IMR-90 (cell line): ENCODE measurements around the gene STX11. TPM values are rescaled to one million over a fixed set of nuclear protein-coding genes. Genes with fewer than 3 reads are reported as not detected.

Experiments
- ATAC-seq: fragments of 200-7000 bp; cut with Tn5 transposase; 2 replicates; pipeline ENCODE4 v1.9.1; 2020; ENCODE audit warnings: low read depth, mild to moderate bottlenecking, moderate library complexity
- BruUV-seq: library from RNA; stranded (reverse); fragments of 400-500 nt; replicated peaks from 2 replicates; lab custom pipeline; 2021; lab: Mats Ljungman, UMichigan
- CTCF ChIA-PET: fragments of 300-600 bp; formaldehyde crosslinking; extraction: SDS; loops from one replicate; lab custom pipeline; 2021; ENCODE audit warnings: antibody characterized with exemption; lab: Yijun Ruan, JAX
- POLR2A ChIA-PET: fragments of 300-600 bp; sonication (Branson Sonifier 250); formaldehyde crosslinking; loops from one replicate; lab custom pipeline; 2022; ENCODE audit warnings: antibody characterized with exemption; ENCODE audit not compliant: unreplicated experiment; lab: Charles Lee
- DNase-seq: peaks from one replicate; pipeline ENCODE4 v3.0.0; 2013
- H2AFZ ChIP-seq: replicated peaks from 2 replicates; pipeline ENCODE3; 2013; ENCODE audit warnings: low read length, mild to moderate bottlenecking; ENCODE audit not compliant: poor library complexity
- H2AK5ac ChIP-seq: 2 replicates; pipeline ENCODE4 v1.6.1; 2013; ENCODE audit warnings: low read depth, low read length, inconsistent platforms
- H2AK9ac ChIP-seq: replicated peaks from 2 replicates; pipeline ENCODE3; 2013; ENCODE audit warnings: mild to moderate bottlenecking, low read depth, low read length, moderate library complexity; ENCODE audit not compliant: poor library complexity
- H2BK120ac ChIP-seq: 2 replicates; pipeline ENCODE4 v1.6.1; 2013; ENCODE audit warnings: low read depth, low read length, inconsistent platforms
- H2BK15ac ChIP-seq: 3 replicates; pipeline ENCODE4 v1.6.1; 2013; ENCODE audit warnings: low read depth, low read length, inconsistent platforms
- H2BK20ac ChIP-seq: 2 replicates; pipeline ENCODE4 v1.6.1; 2013; ENCODE audit warnings: low read depth, mild to moderate bottlenecking, inconsistent platforms, low read length, moderate library complexity
- H2BK5ac ChIP-seq: 2 replicates; pipeline ENCODE4 v1.6.1; 2013; ENCODE audit warnings: mild to moderate bottlenecking, low read depth, low read length, inconsistent platforms; ENCODE audit not compliant: poor library complexity, severe bottlenecking
- H3K14ac ChIP-seq: replicated peaks from 2 replicates; pipeline ENCODE4 v1.6.1; 2013; ENCODE audit warnings: low read depth, low read length, inconsistent platforms
- H3K18ac ChIP-seq: 2 replicates; pipeline ENCODE4 v1.6.1; 2013; ENCODE audit warnings: low read depth, low read length, control low read depth
- H3K23ac ChIP-seq: 2 replicates; pipeline ENCODE4 v1.6.1; 2013; ENCODE audit warnings: low read depth, low read length, inconsistent platforms
- H3K27ac ChIP-seq: 2 replicates; pipeline ENCODE4 v1.5.1; 2013; ENCODE audit warnings: mild to moderate bottlenecking, control low read depth, low read length; ENCODE audit not compliant: insufficient read depth
- H3K27me3 ChIP-seq: 2 replicates; pipeline ENCODE4 v1.6.1; 2013; ENCODE audit warnings: low read length; ENCODE audit not compliant: control insufficient read depth, insufficient read depth
- H3K36me3 ChIP-seq: 2 replicates; pipeline ENCODE4 v1.6.1; 2013; ENCODE audit warnings: low read length, mixed read lengths; ENCODE audit not compliant: control insufficient read depth, insufficient read depth
- H3K4ac ChIP-seq: 2 replicates; pipeline ENCODE4 v1.6.1; 2013; ENCODE audit warnings: low read depth, low read length, inconsistent platforms
- H3K4me1 ChIP-seq: 2 replicates; pipeline ENCODE4 v1.6.1; 2013; ENCODE audit warnings: low read length, mixed read lengths; ENCODE audit not compliant: control insufficient read depth, insufficient read depth
- H3K4me2 ChIP-seq: 2 replicates; pipeline ENCODE4 v1.6.1; 2013; ENCODE audit warnings: low read depth, mild to moderate bottlenecking, control low read depth, low read length, moderate library complexity
- H3K4me3 ChIP-seq: 2 replicates; pipeline ENCODE4 v1.5.1; 2013; ENCODE audit warnings: low read depth, mild to moderate bottlenecking, control low read depth, low read length, moderate library complexity; ENCODE audit not compliant: insufficient read depth
- H3K56ac ChIP-seq: 2 replicates; pipeline ENCODE4 v1.6.1; 2013; ENCODE audit warnings: low read length, inconsistent platforms; ENCODE audit not compliant: insufficient read depth; ENCODE audit errors: extremely low read depth
- H3K79me1 ChIP-seq, 2 experiments: 2 replicates each; pipeline ENCODE4 v1.6.1; 2013; ENCODE audit warnings: low read length in 2 of 2, inconsistent platforms in 1 of 2, low read depth in 1 of 2
- H3K9ac ChIP-seq: 2 replicates; pipeline ENCODE4 v1.6.1; 2013; ENCODE audit warnings: low read depth, low read length, control low read depth
- H3K9me1 ChIP-seq: 2 replicates; pipeline ENCODE4 v1.6.1; 2013; ENCODE audit warnings: low read length, inconsistent platforms; ENCODE audit not compliant: insufficient read depth
- H3K9me3 ChIP-seq: 2 replicates; pipeline ENCODE4 v1.6.1; 2013; ENCODE audit warnings: low read length; ENCODE audit not compliant: control insufficient read depth, insufficient read depth
- H4K20me1 ChIP-seq: 2 replicates; pipeline ENCODE4 v1.6.1; 2013; ENCODE audit warnings: low read length, inconsistent platforms; ENCODE audit not compliant: insufficient read depth
- H4K5ac ChIP-seq: 2 replicates; pipeline ENCODE4 v1.6.1; 2013; ENCODE audit warnings: mild to moderate bottlenecking, low read depth, low read length, control low read depth
- H4K8ac ChIP-seq, 2 experiments: 2 replicates each; pipeline ENCODE4 v1.6.1; 2013; ENCODE audit warnings: low read depth in 2 of 2, low read length in 2 of 2, control low read depth in 1 of 2, inconsistent platforms in 1 of 2
- H4K91ac ChIP-seq: 2 replicates; pipeline ENCODE4 v1.6.1; 2013; ENCODE audit warnings: low read depth, low read length, inconsistent platforms; ENCODE audit not compliant: insufficient read depth
- BHLHE40 ChIP-seq: fragments of 150-350 bp; IDR thresholded peaks from 2 replicates; pipeline ENCODE4 v1.6.1; 2016; ENCODE audit warnings: mild to moderate bottlenecking, low read depth, low read length
- CEBPB ChIP-seq: IDR thresholded peaks from 2 replicates; pipeline ENCODE4 v1.6.1; 2012; ENCODE audit warnings: low read depth, low read length, improper control_type of control experiment
- CHD1 ChIP-seq: IDR thresholded peaks from 2 replicates; pipeline ENCODE4 v1.6.1; 2012; ENCODE audit warnings: low read depth, low read length, improper control_type of control experiment
- CTCF ChIP-seq: conservative IDR thresholded peaks from 2 replicates; pipeline ENCODE4 v1.5.1; 2012; ENCODE audit warnings: mild to moderate bottlenecking, low read depth, low read length, improper control_type of control experiment
- FOS ChIP-seq: fragments of 150-350 bp; IDR thresholded peaks from 2 replicates; pipeline ENCODE4 v1.6.1; 2016; ENCODE audit warnings: low read depth, low read length
- MAFK ChIP-seq: IDR thresholded peaks from 2 replicates; pipeline ENCODE4 v1.6.1; 2012; ENCODE audit warnings: low read depth, low read length, improper control_type of control experiment
- MAZ ChIP-seq: IDR thresholded peaks from 2 replicates; pipeline ENCODE4 v1.6.1; 2012; ENCODE audit warnings: low read depth, mild to moderate bottlenecking, low read length, improper control_type of control experiment, moderate library complexity, borderline replicate concordance
- MXI1 ChIP-seq: IDR thresholded peaks from 2 replicates; pipeline ENCODE4 v1.6.1; 2012; ENCODE audit warnings: low read depth, mild to moderate bottlenecking, low read length, moderate library complexity, borderline replicate concordance
- NFE2L2 ChIP-seq: fragments of 150-350 bp; IDR thresholded peaks from 2 replicates; pipeline ENCODE4 v1.6.1; 2016; ENCODE audit warnings: low read depth, mild to moderate bottlenecking, low read length
- POLR2A ChIP-seq: IDR thresholded peaks from 2 replicates; pipeline ENCODE4 v1.6.1; 2012; ENCODE audit warnings: mild to moderate bottlenecking, low read depth, low read length
- RAD21 ChIP-seq: IDR thresholded peaks from 2 replicates; pipeline ENCODE4 v1.6.1; 2012; ENCODE audit warnings: low read length, improper control_type of control experiment
- RCOR1 ChIP-seq: IDR thresholded peaks from 2 replicates; pipeline ENCODE4 v1.6.1; 2012; ENCODE audit warnings: mild to moderate bottlenecking, low read length, improper control_type of control experiment; ENCODE audit not compliant: insufficient replicate concordance
- RFX5 ChIP-seq: IDR thresholded peaks from 2 replicates; pipeline ENCODE4 v1.8.0; 2012; ENCODE audit warnings: low read depth, mild to moderate bottlenecking, low read length, moderate library complexity
- SMC3 ChIP-seq: fragments of 150-350 bp; IDR thresholded peaks from 2 replicates; pipeline ENCODE4 v1.6.1; 2016; ENCODE audit warnings: low read depth, mild to moderate bottlenecking, antibody characterized with exemption, low read length, moderate library complexity
- WGBS, 2 experiments: methylation state at CpG; one replicate each; pipeline versions ENCODE4 v1.1.5 to v1.1.7; 2013; ENCODE audit warnings: missing lambda C conversion rate in 2 of 2; ENCODE audit not compliant: insufficient read length in 1 of 2; ENCODE audit errors: extremely low coverage in 2 of 2; 5-methylcytosine and 5-hydroxymethylcytosine counted together
- dilution Hi-C: fragments of 300-500 bp; cut with HindIII; formaldehyde crosslinking; loops from one replicate; pipeline ENCODE4 v1.14.3; 2018; ENCODE audit warnings: low sequenced_read_pairs; ENCODE audit not compliant: unreplicated experiment
- in situ Hi-C: fragments of 300-500 bp; cut with MboI; formaldehyde crosslinking; loops from 3 replicates; pipeline ENCODE4 v1.14.3; 2019; ENCODE audit warnings: low sequenced_read_pairs, inconsistent platforms, mixed read lengths
- intact Hi-C: fragments of 100-400 bp; cut with micrococcal nuclease; formaldehyde crosslinking; loops from 2 replicates; pipeline ENCODE4 v1.10.0; 2022
- polyA plus RNA-seq, 3 experiments: library from polyadenylated mRNA; depleted of rRNA; stranded (reverse); fragments of >200 nt; gene quantifications; 2 replicates each; pipeline ENCODE4 v1.2.3, GENCODE V29; 2012; ENCODE audit warnings: low replicate concordance in 1 of 3
- total RNA-seq: library from RNA; depleted of rRNA; stranded (reverse); fragments of >200 nt; gene quantifications from 2 replicates; pipeline ENCODE4 v1.2.3, GENCODE V29; 2012
- TF ChIP-seq, protein P1 (sequence below): fragments of 150-350 bp; IDR thresholded peaks from 2 replicates; pipeline ENCODE4 v1.6.1; 2017; ENCODE audit warnings: mild to moderate bottlenecking, antibody characterized with exemption, low read length, low read depth
- TF ChIP-seq, protein P2 (sequence below): fragments of 150-350 bp; IDR thresholded peaks from 2 replicates; pipeline ENCODE4 v1.6.1; 2016; ENCODE audit warnings: low read depth, mild to moderate bottlenecking, low read length, moderate library complexity, borderline replicate concordance

Gene STX11
- total and polyA plus RNA-seq, 2 of the 4 experiments (the other 2 are of a cell fraction) = 0.54 to 0.68 TPM

DNA sequence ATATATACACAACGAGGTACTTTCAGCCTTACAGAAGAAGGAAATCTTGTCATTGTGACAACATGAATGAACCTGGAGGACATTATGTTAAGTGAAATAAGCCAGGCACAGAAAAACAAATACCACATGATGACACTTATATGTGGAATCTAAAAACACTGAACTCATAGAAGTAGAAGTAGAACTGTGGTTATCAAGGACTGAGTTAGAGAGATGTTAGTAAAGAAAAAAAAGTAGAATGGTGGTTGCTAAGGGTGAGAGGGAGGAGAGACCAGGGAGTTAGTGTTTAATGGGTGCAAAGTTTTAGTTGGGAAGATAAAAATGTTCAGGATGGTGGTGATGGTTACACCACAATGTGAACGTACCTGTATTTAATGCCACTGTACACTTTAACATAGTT is 4.8 kb upstream of the STX11 start:
- H2AK5ac ChIP-seq = no peak overlapping the region
- no peak overlapping the region for H2BK120ac ChIP-seq
- no peaks in the 10 kb centered on the region for H3K36me3 ChIP-seq
- no peak overlapping the region for H4K8ac ChIP-seq
- H3K23ac ChIP-seq = no peak overlapping the region
- intact Hi-C loops = no loop called here
- TF ChIP-seq, protein P1, sequence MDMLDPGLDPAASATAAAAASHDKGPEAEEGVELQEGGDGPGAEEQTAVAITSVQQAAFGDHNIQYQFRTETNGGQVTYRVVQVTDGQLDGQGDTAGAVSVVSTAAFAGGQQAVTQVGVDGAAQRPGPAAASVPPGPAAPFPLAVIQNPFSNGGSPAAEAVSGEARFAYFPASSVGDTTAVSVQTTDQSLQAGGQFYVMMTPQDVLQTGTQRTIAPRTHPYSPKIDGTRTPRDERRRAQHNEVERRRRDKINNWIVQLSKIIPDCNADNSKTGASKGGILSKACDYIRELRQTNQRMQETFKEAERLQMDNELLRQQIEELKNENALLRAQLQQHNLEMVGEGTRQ = no peak
- TF ChIP-seq, protein P2, sequence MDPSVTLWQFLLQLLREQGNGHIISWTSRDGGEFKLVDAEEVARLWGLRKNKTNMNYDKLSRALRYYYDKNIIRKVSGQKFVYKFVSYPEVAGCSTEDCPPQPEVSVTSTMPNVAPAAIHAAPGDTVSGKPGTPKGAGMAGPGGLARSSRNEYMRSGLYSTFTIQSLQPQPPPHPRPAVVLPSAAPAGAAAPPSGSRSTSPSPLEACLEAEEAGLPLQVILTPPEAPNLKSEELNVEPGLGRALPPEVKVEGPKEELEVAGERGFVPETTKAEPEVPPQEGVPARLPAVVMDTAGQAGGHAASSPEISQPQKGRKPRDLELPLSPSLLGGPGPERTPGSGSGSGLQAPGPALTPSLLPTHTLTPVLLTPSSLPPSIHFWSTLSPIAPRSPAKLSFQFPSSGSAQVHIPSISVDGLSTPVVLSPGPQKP = no peak
- no peak for TF ChIP-seq CEBPB
- TF ChIP-seq MAZ = no peak
- TF ChIP-seq MXI1 = no peak
- TF ChIP-seq CTCF = no peak
- TF ChIP-seq CHD1 = no peak
- no peak for TF ChIP-seq FOS
- TF ChIP-seq BHLHE40 = no peak
- TF ChIP-seq MAFK = no peak
- no peak for TF ChIP-seq RCOR1
- no peak for TF ChIP-seq NFE2L2
- TF ChIP-seq SMC3 = no peak
- TF ChIP-seq RAD21 = no peak
- no peak for TF ChIP-seq POLR2A
- no peak for TF ChIP-seq RFX5
- H3K4me3 ChIP-seq = no peak overlapping the region
- H3K4me2 ChIP-seq = no peak overlapping the region
- no peak overlapping the region for H2AFZ ChIP-seq
- no peaks in the 10 kb centered on the region for H3K9me3 ChIP-seq
- no peak overlapping the region for H4K91ac ChIP-seq
- no peak overlapping the region for H3K4ac ChIP-seq
- no TSS peak for BruUV-seq
- ATAC-seq (no peak), DNase-seq (peak; percentile 35)
- in situ Hi-C loops = no loop called here
- no peak overlapping the region for H3K27ac ChIP-seq
- H3K4me1 ChIP-seq = no peaks in the 10 kb centered on the region
- H3K79me1 ChIP-seq = no peaks in the 10 kb centered on the region
- H2BK15ac ChIP-seq = no peak overlapping the region
- H3K56ac ChIP-seq = no peak overlapping the region
- H3K9me1 ChIP-seq = no peaks in the 10 kb centered on the region
- H3K27me3 ChIP-seq = peaks cover 4% of the 10 kb centered on the region; the same call in 1 of the 2 replicates
- whole genome bisulfite sequencing, 2 experiments = no CpG with 5 or more reads among the region's 2 CpGs
- ChIA-PET CTCF (no interaction called here), POLR2A (no interaction called here)
- H4K20me1 ChIP-seq = no peaks in the 10 kb centered on the region
- H2BK20ac ChIP-seq = no peak overlapping the region
- no peak overlapping the region for H4K5ac ChIP-seq
- no peak overlapping the region for H2BK5ac ChIP-seq
- H2AK9ac ChIP-seq = no peak overlapping the region
- no peak overlapping the region for H3K18ac ChIP-seq
- dilution Hi-C loops = no loop called here
- no peak overlapping the region for H3K14ac ChIP-seq
- H3K9ac ChIP-seq = no peak overlapping the region
